ENCODE measurements around the gene BRICD5. TPM values are rescaled to one million over a fixed set of nuclear protein-coding genes. Genes with fewer than 3 reads are reported as not detected.

Gene BRICD5
- total and polyA plus RNA-seq, 2 of the 13 experiments (the other 11 are each of a cell fraction or from before 2014, with no cell fraction given): 1.6 to 5.8 TPM

DNA sequence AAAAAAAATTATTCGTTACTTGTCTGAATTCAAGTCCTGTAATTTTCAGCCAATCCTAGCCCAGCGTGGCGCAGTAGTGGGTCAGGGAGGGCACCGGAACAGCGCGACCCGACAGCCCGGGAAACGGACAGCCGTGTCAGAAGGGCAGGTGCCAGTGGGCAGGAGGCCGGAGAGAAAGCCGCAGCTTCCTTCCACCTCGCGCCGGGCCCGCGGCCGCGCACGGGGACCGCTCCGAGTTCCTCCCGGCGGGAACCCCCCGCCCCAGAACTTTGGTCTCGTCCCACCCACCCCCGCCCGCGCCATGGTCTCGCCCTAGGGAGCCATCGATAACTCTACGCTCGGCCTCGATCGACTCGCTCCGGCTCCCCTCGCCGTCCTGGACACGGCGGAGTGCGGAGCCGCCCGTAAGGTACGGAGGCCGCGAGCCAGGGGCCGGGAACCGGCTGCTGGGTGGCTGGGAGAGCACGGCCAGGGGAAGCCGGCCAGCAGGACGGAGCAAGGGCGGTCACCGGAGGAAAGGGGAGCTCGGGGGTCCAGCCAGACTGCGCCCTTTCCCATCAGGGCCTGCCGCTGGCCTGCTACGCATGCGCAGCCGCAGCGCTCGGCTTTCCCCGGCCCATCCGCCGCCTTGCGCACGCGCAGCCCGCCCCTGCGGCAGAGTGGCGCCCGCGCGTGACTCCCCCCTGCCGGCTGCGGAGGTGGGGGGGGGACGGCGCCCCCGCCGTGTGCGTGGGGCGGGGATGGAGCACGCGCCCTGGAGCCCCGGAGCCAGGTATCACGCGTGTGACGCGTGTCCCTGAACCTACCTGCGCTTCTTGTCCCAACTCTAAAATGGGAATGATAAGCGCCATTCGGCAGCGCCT, 5.3 kb downstream of the BRICD5 start, which contains the start of gene MLST8 (continued):
- TF ChIP-seq DMTF1 (CRISPR knock-in tag; IDR thresholded peaks at IDR 0.05): no peak
- peak; percentile 41; the same call in 1 of the 2 replicates for TF ChIP-seq KLF12 (CRISPR knock-in tag; IDR thresholded peaks at IDR 0.05; ENCODE audit: borderline replicate concordance)
- no peak for TF ChIP-seq TRIM24 (CRISPR knock-in tag; IDR thresholded peaks at IDR 0.05)
- TF ChIP-seq POLR2A (IDR thresholded peaks at IDR 0.05; ENCODE audit: insufficient read depth in 1 of 2, low read depth in 2 of 2, low read length in 2 of 2): peak; percentile 77 to 80
- TF ChIP-seq TFDP1 (CRISPR knock-in tag; IDR thresholded peaks at IDR 0.05; ENCODE audit: borderline replicate concordance): 0 out of 2 replicates have a peak, but pooled peaks have one; percentile 17
- TF ChIP-seq ZNF772 (CRISPR knock-in tag; IDR thresholded peaks at IDR 0.05): no peak; the same call in none of the 2 replicates
- peak; percentile 89 for TF ChIP-seq ASH2L (IDR thresholded peaks at IDR 0.05; ENCODE audit: insufficient read length, low read depth, low read length)
- TF ChIP-seq TOE1 (CRISPR knock-in tag; IDR thresholded peaks at IDR 0.05): no peak
- TF ChIP-seq, protein P1, sequence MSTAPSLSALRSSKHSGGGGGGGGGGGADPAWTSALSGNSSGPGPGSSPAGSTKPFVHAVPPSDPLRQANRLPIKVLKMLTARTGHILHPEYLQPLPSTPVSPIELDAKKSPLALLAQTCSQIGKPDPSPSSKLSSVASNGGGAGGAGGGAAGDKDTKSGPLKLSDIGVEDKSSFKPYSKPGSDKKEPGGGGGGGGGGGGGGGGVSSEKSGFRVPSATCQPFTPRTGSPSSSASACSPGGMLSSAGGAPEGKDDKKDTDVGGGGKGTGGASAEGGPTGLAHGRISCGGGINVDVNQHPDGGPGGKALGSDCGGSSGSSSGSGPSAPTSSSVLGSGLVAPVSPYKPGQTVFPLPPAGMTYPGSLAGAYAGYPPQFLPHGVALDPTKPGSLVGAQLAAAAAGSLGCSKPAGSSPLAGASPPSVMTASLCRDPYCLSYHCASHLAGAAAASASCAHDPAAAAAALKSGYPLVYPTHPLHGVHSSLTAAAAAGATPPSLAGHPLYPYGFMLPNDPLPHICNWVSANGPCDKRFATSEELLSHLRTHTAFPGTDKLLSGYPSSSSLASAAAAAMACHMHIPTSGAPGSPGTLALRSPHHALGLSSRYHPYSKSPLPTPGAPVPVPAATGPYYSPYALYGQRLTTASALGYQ (CRISPR knock-in tag; IDR thresholded peaks at IDR 0.05): no peak
- TF ChIP-seq ZNF841 (CRISPR knock-in tag; IDR thresholded peaks at IDR 0.05; ENCODE audit: borderline replicate concordance): no peak
- TF ChIP-seq TBP (CRISPR knock-in tag; IDR thresholded peaks at IDR 0.05): no peak
- TF ChIP-seq ZNF264 (CRISPR knock-in tag; IDR thresholded peaks at IDR 0.05): no peak
- TF ChIP-seq ZNF83 (CRISPR knock-in tag; IDR thresholded peaks at IDR 0.05; ENCODE audit: borderline replicate concordance): no peak; the same call in 1 of the 2 replicates
- TF ChIP-seq GTF2F1 (IDR thresholded peaks at IDR 0.05; ENCODE audit: low read length): no peak
- peak; percentile 28; the same call in 1 of the 2 replicates for TF ChIP-seq ZFP90 (CRISPR knock-in tag; IDR thresholded peaks at IDR 0.05; ENCODE audit: borderline replicate concordance)
- TF ChIP-seq HNF1B (CRISPR knock-in tag; IDR thresholded peaks at IDR 0.05): peak; percentile 73
- TF ChIP-seq ZNF660 (CRISPR knock-in tag; IDR thresholded peaks at IDR 0.05; ENCODE audit: borderline replicate concordance, low read depth): no peak
- TF ChIP-seq, protein P2, sequence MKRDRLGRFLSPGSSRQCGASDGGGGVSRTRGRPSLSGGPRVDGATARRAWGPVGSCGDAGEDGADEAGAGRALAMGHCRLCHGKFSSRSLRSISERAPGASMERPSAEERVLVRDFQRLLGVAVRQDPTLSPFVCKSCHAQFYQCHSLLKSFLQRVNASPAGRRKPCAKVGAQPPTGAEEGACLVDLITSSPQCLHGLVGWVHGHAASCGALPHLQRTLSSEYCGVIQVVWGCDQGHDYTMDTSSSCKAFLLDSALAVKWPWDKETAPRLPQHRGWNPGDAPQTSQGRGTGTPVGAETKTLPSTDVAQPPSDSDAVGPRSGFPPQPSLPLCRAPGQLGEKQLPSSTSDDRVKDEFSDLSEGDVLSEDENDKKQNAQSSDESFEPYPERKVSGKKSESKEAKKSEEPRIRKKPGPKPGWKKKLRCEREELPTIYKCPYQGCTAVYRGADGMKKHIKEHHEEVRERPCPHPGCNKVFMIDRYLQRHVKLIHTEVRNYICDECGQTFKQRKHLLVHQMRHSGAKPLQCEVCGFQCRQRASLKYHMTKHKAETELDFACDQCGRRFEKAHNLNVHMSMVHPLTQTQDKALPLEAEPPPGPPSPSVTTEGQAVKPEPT (CRISPR knock-in tag; IDR thresholded peaks at IDR 0.05; ENCODE audit: low read depth): no peak
